Effector CD8-positive, alpha-beta T cell (primary cell): Measurements from ENCODE around the gene CERK.

Experiments used
- DNase-seq: peaks from one replicate; lab custom pipeline; 2025; lab: John Stamatoyannopoulos, UW

CERK gene

GRCh38 chr22:46677323-46678002, 60.6 kb downstream of the CERK start:
- DNase-seq, result no peak

GRCh38 chr22:46676881-46677280, 61.2 kb downstream of the CERK start:
- DNase-seq, result no peak

GRCh38 chr22:46676479-46676878, 61.6 kb downstream of the CERK start:
- DNase-seq, result no peak

GRCh38 chr22:46675938-46676337, 62.1 kb downstream of the CERK start:
- DNase-seq, result no peak

GRCh38 chr22:46675479-46675878, 62.6 kb downstream of the CERK start:
- DNase-seq, result no peak

GRCh38 chr22:46674906-46675305, 63.1 kb downstream of the CERK start:
- DNase-seq, result no peak

GRCh38 chr22:46674367-46674781, 63.7 kb downstream of the CERK start:
- peak; percentile 58 for DNase-seq

- DNase-seq, result no peak
Observed at GRCh38 chr22:46673662-46674236, 64.3 kb downstream of the CERK start.

- DNase-seq, result no peak
Observed at GRCh38 chr22:46673205-46673604, 64.8 kb downstream of the CERK start.

GRCh38 chr22:46672731-46673130, 65.3 kb downstream of the CERK start:
- DNase-seq, result no peak

- DNase-seq, result no peak
Observed at GRCh38 chr22:46671824-46672432, 66.1 kb downstream of the CERK start.

- DNase-seq, result no peak
Observed at GRCh38 chr22:46669201-46669600, 68.9 kb downstream of the CERK start.

GRCh38 chr22:46668116-46668515, 69.9 kb downstream of the CERK start:
- no peak for DNase-seq

GRCh38 chr22:46667245-46667623, 70.8 kb downstream of the CERK start:
- no peak for DNase-seq

- no peak for DNase-seq
Observed at GRCh38 chr22:46666577-46667244, 71.3 kb downstream of the CERK start.

- DNase-seq, result no peak
Observed at GRCh38 chr22:46665751-46666280, 72.2 kb downstream of the CERK start.

GRCh38 chr22:46665151-46665695, 72.8 kb downstream of the CERK start:
- DNase-seq, result no peak

GRCh38 chr22:46664301-46664855, 73.7 kb downstream of the CERK start:
- no peak for DNase-seq

GRCh38 chr22:46663436-46664100, 74.5 kb downstream of the CERK start:
- DNase-seq, result no peak

- DNase-seq, result no peak
Observed at GRCh38 chr22:46663001-46663400, 75.1 kb downstream of the CERK start.

GRCh38 chr22:46662226-46662625, 75.8 kb downstream of the CERK start:
- no peak for DNase-seq
